ENCODE data around the gene WWOX.

DNA sequence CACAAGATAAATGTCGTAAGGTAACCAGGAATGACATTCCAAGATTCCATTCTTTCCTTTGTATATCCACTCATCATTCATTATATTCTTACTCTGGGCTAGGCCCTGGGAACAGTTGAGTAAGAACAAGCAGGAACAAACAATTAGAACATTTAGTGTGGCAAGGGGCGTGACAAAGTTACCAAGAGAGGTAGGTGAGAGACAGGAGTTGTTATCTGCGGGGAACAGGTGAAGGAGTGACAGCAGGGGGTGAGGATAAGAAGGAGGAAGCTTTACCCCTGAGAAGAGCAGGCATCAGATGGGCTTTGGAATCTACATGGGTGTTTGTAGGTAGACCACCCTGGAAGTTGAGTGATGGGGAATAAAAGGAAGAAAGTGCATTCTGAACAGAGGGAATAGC is 568.9 kb downstream of the WWOX start:
- TF ChIP-seq, protein P1, sequence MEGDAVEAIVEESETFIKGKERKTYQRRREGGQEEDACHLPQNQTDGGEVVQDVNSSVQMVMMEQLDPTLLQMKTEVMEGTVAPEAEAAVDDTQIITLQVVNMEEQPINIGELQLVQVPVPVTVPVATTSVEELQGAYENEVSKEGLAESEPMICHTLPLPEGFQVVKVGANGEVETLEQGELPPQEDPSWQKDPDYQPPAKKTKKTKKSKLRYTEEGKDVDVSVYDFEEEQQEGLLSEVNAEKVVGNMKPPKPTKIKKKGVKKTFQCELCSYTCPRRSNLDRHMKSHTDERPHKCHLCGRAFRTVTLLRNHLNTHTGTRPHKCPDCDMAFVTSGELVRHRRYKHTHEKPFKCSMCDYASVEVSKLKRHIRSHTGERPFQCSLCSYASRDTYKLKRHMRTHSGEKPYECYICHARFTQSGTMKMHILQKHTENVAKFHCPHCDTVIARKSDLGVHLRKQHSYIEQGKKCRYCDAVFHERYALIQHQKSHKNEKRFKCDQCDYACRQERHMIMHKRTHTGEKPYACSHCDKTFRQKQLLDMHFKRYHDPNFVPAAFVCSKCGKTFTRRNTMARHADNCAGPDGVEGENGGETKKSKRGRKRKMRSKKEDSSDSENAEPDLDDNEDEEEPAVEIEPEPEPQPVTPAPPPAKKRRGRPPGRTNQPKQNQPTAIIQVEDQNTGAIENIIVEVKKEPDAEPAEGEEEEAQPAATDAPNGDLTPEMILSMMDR (IDR thresholded peaks at IDR 0.05), result no peak
- TF ChIP-seq POLR2A (IDR thresholded peaks at IDR 0.05), result no peak
